Mucosa of descending colon (tissue), 3 donors: ENCODE results near the gene REL. TPM values are rescaled to one million over a fixed set of nuclear protein-coding genes. Genes with fewer than 3 reads are reported as not detected.
A peak's percentile ranks its signal among the peaks of the same experiment; 100 is the strongest.
"Not testable (repeated sequence)": the region's sequence is repeated elsewhere in the genome, so short reads cannot be mapped to it uniquely, and the experiment has no call there.

ENCODE experiments used
- ATAC-seq: fragments of 200-7000 bp; cut with Tn5 transposase; one replicate; pipeline ENCODE4 v1.9.1; 2020; ENCODE audit warnings: mild to moderate bottlenecking, moderate library complexity
- DNase-seq, 3 donors: peaks; one replicate each; pipeline ENCODE4 v3.0.0-alpha.2; 2020
- H3K36me3 ChIP-seq: fragments of 200-600 bp; one replicate; pipeline ENCODE4 v1.8.0; 2021; ENCODE audit warnings: low read depth, mild to moderate bottlenecking
- H3K4me1 ChIP-seq: fragments of 200-600 bp; one replicate; pipeline ENCODE4 v1.8.0; 2021; ENCODE audit warnings: low read depth, mild to moderate bottlenecking
- H3K4me3 ChIP-seq: fragments of 200-600 bp; one replicate; pipeline ENCODE4 v1.8.0; 2021; ENCODE audit warnings: mild to moderate bottlenecking
- H3K9me3 ChIP-seq: fragments of 200-600 bp; one replicate; pipeline ENCODE4 v1.8.0; 2021; ENCODE audit warnings: mild to moderate bottlenecking
- CTCF ChIP-seq: fragments of 200-600 bp; IDR thresholded peaks from one replicate; pipeline ENCODE4 v1.8.0; 2022; ENCODE audit warnings: antibody characterized with exemption, mild to moderate bottlenecking
- intact Hi-C, 2 donors: fragments of 100-400 bp; cut with DNase I in 1 of 2; cut with micrococcal nuclease in 1 of 2; formaldehyde crosslinking; loops; one replicate each; pipeline versions ENCODE4 v1.11.0 to v1.11.1; 2022; cut with DNase I, micrococcal nuclease
- total RNA-seq, 3 donors: library from RNA; stranded (reverse); fragmentation: NEBNext Ultra II Directional in 2 of 3; extraction: Animal tissue kit (Norgen Biotek cat#: 25700) in 2 of 3; gene quantifications; one replicate each; pipeline versions ENCODE4 v1.2.1 to v1.2.4, GENCODE V29; 2021 to 2023
- donor health status: DM: no; HTN: no; CAD: no; lungs with moderate emphysema.
- donor health status: DM: no; HTN: no; CAD: no.
- donor health status: DM: no; HTN: yes; CAD: no.

Gene REL
- total RNA-seq, 3 donors from 2014 or later, result 17.4 to 20.5 (median 18.1) TPM

- Histone ChIP-seq H3K4me1 (no peaks in the 10 kb centered on the region), H3K36me3 (no peaks in the 10 kb centered on the region), H3K9me3 (no peaks in the 10 kb centered on the region), H3K4me3 (no peak overlapping the region)
- DNase-seq (no peak), ATAC-seq (peak; percentile 36)
- TF ChIP-seq CTCF, result no peak
- intact Hi-C loops, result no loop called here
Observed at GRCh38 chr2:60925994-60926740, 44.8 kb downstream of the REL start.

- H3K4me1 ChIP-seq, result no peaks in the 10 kb centered on the region
- DNase-seq (peak in 1 of 3 donors; percentile 11), ATAC-seq (peak; percentile 43)
- no peaks in the 10 kb centered on the region for H3K9me3 ChIP-seq
- no peak overlapping the region for H3K4me3 ChIP-seq
- no peak for TF ChIP-seq CTCF
- no peaks in the 10 kb centered on the region for H3K36me3 ChIP-seq
- intact Hi-C loops, result no loop called here
Observed at GRCh38 chr2:60926741-60927552, 45.6 kb downstream of the REL start.

GRCh38 chr2:60932061-60932460 lies 50.7 kb downstream of the REL start:
- DNase-seq, H3K9me3 ChIP-seq, intact Hi-C loops, H3K4me1 ChIP-seq, ATAC-seq, H3K36me3 ChIP-seq, H3K4me3 ChIP-seq: not testable (repeated sequence)

- Histone ChIP-seq H3K36me3 (no peaks in the 10 kb centered on the region), H3K4me1 (no peaks in the 10 kb centered on the region), H3K9me3 (no peaks in the 10 kb centered on the region), H3K4me3 (no peak overlapping the region)
- no peak for DNase-seq
- no peak for TF ChIP-seq CTCF
- ATAC-seq, result no peak
- intact Hi-C loops, result no loop called here
Observed at GRCh38 chr2:60932954-60933353, 51.6 kb downstream of the REL start.

GRCh38 chr2:60934165-60934722 lies 52.9 kb downstream of the REL start:
- peak; percentile 46 for ATAC-seq
- Histone ChIP-seq H3K36me3 (no peaks in the 10 kb centered on the region), H3K4me3 (no peak overlapping the region), H3K9me3 (no peaks in the 10 kb centered on the region), H3K4me1 (no peaks in the 10 kb centered on the region)
- no peak for DNase-seq
- intact Hi-C loops, result no loop called here
- no peak for TF ChIP-seq CTCF

GRCh38 chr2:60936757-60937156 lies 55.4 kb downstream of the REL start:
- intact Hi-C loops, result no loop called here
- ATAC-seq, result no peak
- no peak for TF ChIP-seq CTCF

More at GRCh38 chr2:60936757-60937156, 55.4 kb downstream of the REL start:
- DNase-seq, result no peak
- no peaks in the 10 kb centered on the region for H3K9me3 ChIP-seq
- H3K36me3 ChIP-seq, result no peaks in the 10 kb centered on the region
- H3K4me3 ChIP-seq, result no peak overlapping the region
- no peaks in the 10 kb centered on the region for H3K4me1 ChIP-seq
